OCI-LY7 (cell line): ENCODE results near the gene CST6. TPM values are rescaled to one million over a fixed set of nuclear protein-coding genes. Genes with fewer than 3 reads are reported as not detected.

ENCODE experiments used
- BruUV-seq: library from RNA; stranded (reverse); fragments of 400-500 nt; replicated peaks from 2 replicates; lab custom pipeline; 2021; lab: Mats Ljungman, UMichigan
- CTCF ChIA-PET: fragments of 300-600 bp; sonication (Branson Sonifier 250); formaldehyde crosslinking; loops from one replicate; lab custom pipeline; 2022; ENCODE audit warnings: antibody characterized with exemption; ENCODE audit not compliant: unreplicated experiment; lab: Charles Lee
- POLR2A ChIA-PET: fragments of 300-600 bp; sonication (Branson Sonifier 250); formaldehyde crosslinking; loops from one replicate; lab custom pipeline; 2022; ENCODE audit warnings: antibody characterized with exemption; lab: Charles Lee
- DNase-seq: peaks from one replicate; pipeline ENCODE4 v3.0.0-alpha.2; 2015; ENCODE audit warnings: low spot score
- H2AFZ ChIP-seq: fragments of 200-600 bp; sonication (generic), shearing (Covaris generic); 2 replicates; pipeline ENCODE4 v1.6.1; 2014; ENCODE audit warnings: mild to moderate bottlenecking, antibody characterized with exemption, low read length, moderate library complexity
- H3K27ac ChIP-seq: fragments of 200-600 bp; sonication (generic); 2 replicates; pipeline ENCODE4 v1.5.1; 2014; ENCODE audit warnings: mixed run types, low read depth, mild to moderate bottlenecking, moderate library complexity, low read length, inconsistent platforms; ENCODE audit not compliant: poor library complexity, severe bottlenecking
- H3K36me3 ChIP-seq: fragments of 200-600 bp; sonication (generic); 2 replicates; pipeline ENCODE4 v1.6.1; 2014; ENCODE audit warnings: mild to moderate bottlenecking, antibody characterized with exemption, low read length, moderate library complexity, mixed read lengths; ENCODE audit not compliant: insufficient read depth
- H3K4me1 ChIP-seq: fragments of 200-600 bp; sonication (generic); 2 replicates; pipeline ENCODE4 v1.5.1; 2014; ENCODE audit warnings: mild to moderate bottlenecking, low read length; ENCODE audit not compliant: insufficient read depth, poor library complexity, severe bottlenecking
- H3K4me2 ChIP-seq: fragments of 200-600 bp; sonication (generic); 2 replicates; pipeline ENCODE4 v1.6.1; 2014; ENCODE audit warnings: mild to moderate bottlenecking, low read length
- H3K4me3 ChIP-seq: fragments of 200-600 bp; sonication (generic); 2 replicates; pipeline ENCODE4 v1.5.1; 2014; ENCODE audit warnings: mild to moderate bottlenecking, low read depth, low read length; ENCODE audit not compliant: poor library complexity, severe bottlenecking
- H3K79me2 ChIP-seq: fragments of 200-600 bp; sonication (generic); 2 replicates; pipeline ENCODE4 v1.6.1; 2016; ENCODE audit warnings: low read depth, mild to moderate bottlenecking, low read length, moderate library complexity, mixed read lengths; ENCODE audit not compliant: insufficient read depth
- H3K9me2 ChIP-seq: fragments of 200-600 bp; sonication (generic); 2 replicates; pipeline ENCODE4 v1.6.1; 2016; ENCODE audit warnings: mild to moderate bottlenecking, low read length, mixed read lengths; ENCODE audit not compliant: insufficient read depth
- H3K9me3 ChIP-seq: fragments of 200-600 bp; sonication (generic); 2 replicates; pipeline ENCODE4 v1.6.1; 2014; ENCODE audit warnings: mild to moderate bottlenecking, mixed run types, low read length, mixed read lengths
- H4K20me1 ChIP-seq: fragments of 200-600 bp; sonication (generic); 2 replicates; pipeline ENCODE4 v1.6.1; 2014; ENCODE audit warnings: mild to moderate bottlenecking, antibody characterized with exemption, low read length, moderate library complexity, mixed read lengths; ENCODE audit not compliant: insufficient read depth
- CTCF ChIP-seq: fragments of 200-600 bp; sonication (generic); conservative IDR thresholded peaks from 2 replicates; pipeline ENCODE4 v1.5.1; 2014; ENCODE audit warnings: mild to moderate bottlenecking, antibody characterized with exemption, low read length, moderate library complexity, mixed read lengths
- EZH2phosphoT487 ChIP-seq: fragments of 200-600 bp; sonication (generic); IDR thresholded peaks from 2 replicates; pipeline ENCODE4 v1.6.1; 2018; ENCODE audit warnings: low read depth, borderline replicate concordance, mild to moderate bottlenecking, mixed run types, antibody characterized with exemption, low read length, moderate library complexity, mixed read lengths
- intact Hi-C: fragments of 100-400 bp; cut with micrococcal nuclease; formaldehyde crosslinking; loops from one replicate; pipeline ENCODE4 v1.10.0; 2022; ENCODE audit not compliant: unreplicated experiment
- total RNA-seq, 2 experiments: library from RNA; depleted of rRNA in 1 of 2; stranded (reverse); fragments of >200 nt in 1 of 2; shearing (Covaris generic) in 1 of 2; gene quantifications; 2 replicates each; pipeline ENCODE4 v1.2.3, GENCODE V29; 2014 to 2022

The CST6 gene
- total RNA-seq, 2 experiments from 2014 or later, result not detected

GRCh38 chr11:66050581-66051231, 38.9 kb downstream of the CST6 start:
- Histone ChIP-seq H3K79me2 (peaks cover 26% of the 10 kb centered on the region), H3K9me2 (no peaks in the 10 kb centered on the region), H3K9me3 (no peaks in the 10 kb centered on the region), H4K20me1 (no peaks in the 10 kb centered on the region), H3K36me3 (peaks cover 31% of the 10 kb centered on the region), H3K4me2 (peak overlapping the region; percentile 75), H3K4me3 (peak overlapping the region; percentile 83), H3K27ac (peak overlapping the region; percentile 60), H3K4me1 (peaks cover 22% of the 10 kb centered on the region), H2AFZ (peak overlapping the region; percentile 32; the same call in 1 of the 2 replicates)
- BruUV-seq, result no TSS peak
- intact Hi-C loops, result loop anchor here (5.0 kb wide), 2 partner anchors 48 to 158 kb away; partner anchors contain the start of genes BANF1, CCDC85B and EIF1AD
- no peak for DNase-seq
- ChIA-PET CTCF (interaction anchor here (0.6 kb wide), 1 partner anchor 8 kb away, joined by 4 read pairs; no protein-coding TSS in a partner anchor), POLR2A (interaction anchor here (0.8 to 3.0 kb wide), 4 partner anchors 13 to 238 kb away, joined by 3 to 20 read pairs (median 8); partner anchors contain the start of gene YIF1A)
- TF ChIP-seq EZH2phosphoT487, result no peak
- no peak for TF ChIP-seq CTCF

- POLR2A ChIA-PET, result interaction anchor here (0.8 to 3.0 kb wide), 4 partner anchors 12 to 238 kb away, joined by 3 to 20 read pairs (median 8); partner anchors contain the start of gene YIF1A
- intact Hi-C loops, result loop anchor here (5.0 kb wide), 2 partner anchors 49 to 159 kb away; partner anchors contain the start of genes BANF1, CCDC85B and EIF1AD
Measured at GRCh38 chr11:66051371-66051765, 39.6 kb downstream of the CST6 start.

More at GRCh38 chr11:66051371-66051765, 39.6 kb downstream of the CST6 start:
- H3K4me2 ChIP-seq, result peak overlapping the region; percentile 75
- BruUV-seq, result TSS peak; percentile 96
- no peak for TF ChIP-seq CTCF
- TF ChIP-seq EZH2phosphoT487, result no peak
- DNase-seq, result no peak
- peak overlapping the region; percentile 83 for H3K4me3 ChIP-seq
- no peaks in the 10 kb centered on the region for H3K9me3 ChIP-seq
- H2AFZ ChIP-seq, result peak overlapping the region; percentile 32; the same call in 1 of the 2 replicates
- no peaks in the 10 kb centered on the region for H4K20me1 ChIP-seq
- H3K79me2 ChIP-seq, result peaks cover 26% of the 10 kb centered on the region
- H3K36me3 ChIP-seq, result peaks cover 37% of the 10 kb centered on the region
- peaks cover 21% of the 10 kb centered on the region for H3K4me1 ChIP-seq
- CTCF ChIA-PET, result interaction anchor here (0.6 to 0.9 kb wide), 2 partner anchors 9 to 20 kb away, joined by 4 read pairs; no protein-coding TSS in a partner anchor
- no peaks in the 10 kb centered on the region for H3K9me2 ChIP-seq
- peak overlapping the region; percentile 60 for H3K27ac ChIP-seq
